ENCODE results near the gene PPARGC1A.

Gene PPARGC1A

GRCh38 chr4:23920716-23921446 lies 31.0 kb upstream of the PPARGC1A start:
- no peaks in the 10 kb centered on the region for H3K36me3 ChIP-seq
- no peak overlapping the region for H3K27ac ChIP-seq
- no peaks in the 10 kb centered on the region for H3K4me1 ChIP-seq
- H3K9me3 ChIP-seq: no peaks in the 10 kb centered on the region
- TF ChIP-seq CTCF (IDR thresholded peaks at IDR 0.05): no peak
- intact Hi-C loops (cut with DNase I; ENCODE audit: low total_unique reads): no loop called here
- no peak for DNase-seq
- no peak overlapping the region for H3K4me3 ChIP-seq
- no peaks in the 10 kb centered on the region for H3K27me3 ChIP-seq

- no peak overlapping the region for H3K27ac ChIP-seq
- H3K9me3 ChIP-seq: no peaks in the 10 kb centered on the region
- H3K4me3 ChIP-seq: no peak overlapping the region
- no peaks in the 10 kb centered on the region for H3K27me3 ChIP-seq
- DNase-seq: no peak
- intact Hi-C loops (cut with DNase I; ENCODE audit: low total_unique reads): no loop called here
- H3K36me3 ChIP-seq: no peaks in the 10 kb centered on the region
- no peaks in the 10 kb centered on the region for H3K4me1 ChIP-seq
- no peak for TF ChIP-seq CTCF (IDR thresholded peaks at IDR 0.05)
Observed at GRCh38 chr4:23920296-23920695, 30.4 kb upstream of the PPARGC1A start.

- no peak for TF ChIP-seq CTCF (IDR thresholded peaks at IDR 0.05)
- Histone ChIP-seq H3K36me3 (no peaks in the 10 kb centered on the region), H3K9me3 (no peaks in the 10 kb centered on the region), H3K4me1 (no peaks in the 10 kb centered on the region), H3K27me3 (no peaks in the 10 kb centered on the region), H3K27ac (no peak overlapping the region), H3K4me3 (no peak overlapping the region)
- DNase-seq: no peak
- intact Hi-C loops (cut with DNase I; ENCODE audit: low total_unique reads): no loop called here
Observed at GRCh38 chr4:23916282-23916681, 26.4 kb upstream of the PPARGC1A start.

GRCh38 chr4:23915459-23916132 lies 25.7 kb upstream of the PPARGC1A start:
- Histone ChIP-seq H3K4me3 (no peak overlapping the region), H3K27me3 (no peaks in the 10 kb centered on the region), H3K9me3 (no peaks in the 10 kb centered on the region), H3K4me1 (no peaks in the 10 kb centered on the region), H3K36me3 (no peaks in the 10 kb centered on the region), H3K27ac (no peak overlapping the region)
- intact Hi-C loops (cut with DNase I; ENCODE audit: low total_unique reads): no loop called here
- DNase-seq: no peak
- TF ChIP-seq CTCF (IDR thresholded peaks at IDR 0.05): no peak

GRCh38 chr4:23911675-23912455 lies 22.0 kb upstream of the PPARGC1A start:
- DNase-seq: no peak
- TF ChIP-seq CTCF (IDR thresholded peaks at IDR 0.05): no peak
- no peaks in the 10 kb centered on the region for H3K27me3 ChIP-seq
- no peak overlapping the region for H3K27ac ChIP-seq
- H3K9me3 ChIP-seq: no peaks in the 10 kb centered on the region
- no peak overlapping the region for H3K4me3 ChIP-seq
- H3K36me3 ChIP-seq: no peaks in the 10 kb centered on the region
- no peaks in the 10 kb centered on the region for H3K4me1 ChIP-seq
- intact Hi-C loops (cut with DNase I; ENCODE audit: low total_unique reads): no loop called here
